ENCODE data around the gene PIP5KL1. TPM values are rescaled to one million over a fixed set of nuclear protein-coding genes. Genes with fewer than 3 reads are reported as not detected.
A peak's percentile ranks its signal among the peaks of the same experiment; 100 is the strongest.

The PIP5KL1 gene
- total RNA-seq, 1 donor from 2014 or later = 4.3 TPM

- H3K36me3 Mint-ChIP-seq (ENCODE audit: low read depth) = no peaks in the 10 kb centered on the region
- peaks cover 45% of the 10 kb centered on the region for H3K4me1 Mint-ChIP-seq (ENCODE audit: low read depth)
- TF ChIP-seq CTCF (IDR thresholded peaks at IDR 0.05) = no peak
- DNase-seq (ENCODE audit: low spot score) = no peak
- H3K27ac Mint-ChIP-seq (ENCODE audit: unreplicated experiment) = peak overlapping the region; percentile 96
- H3K27me3 Mint-ChIP-seq (ENCODE audit: low read depth) = no peaks in the 10 kb centered on the region
- no peak overlapping the region for H3K4me3 Mint-ChIP-seq (ENCODE audit: unreplicated experiment)
- H3K9me3 Mint-ChIP-seq (ENCODE audit: low read depth) = no peaks in the 10 kb centered on the region
Observed at GRCh38 chr9:127917603-127918002, 13.0 kb downstream of the PIP5KL1 start.

DNA sequence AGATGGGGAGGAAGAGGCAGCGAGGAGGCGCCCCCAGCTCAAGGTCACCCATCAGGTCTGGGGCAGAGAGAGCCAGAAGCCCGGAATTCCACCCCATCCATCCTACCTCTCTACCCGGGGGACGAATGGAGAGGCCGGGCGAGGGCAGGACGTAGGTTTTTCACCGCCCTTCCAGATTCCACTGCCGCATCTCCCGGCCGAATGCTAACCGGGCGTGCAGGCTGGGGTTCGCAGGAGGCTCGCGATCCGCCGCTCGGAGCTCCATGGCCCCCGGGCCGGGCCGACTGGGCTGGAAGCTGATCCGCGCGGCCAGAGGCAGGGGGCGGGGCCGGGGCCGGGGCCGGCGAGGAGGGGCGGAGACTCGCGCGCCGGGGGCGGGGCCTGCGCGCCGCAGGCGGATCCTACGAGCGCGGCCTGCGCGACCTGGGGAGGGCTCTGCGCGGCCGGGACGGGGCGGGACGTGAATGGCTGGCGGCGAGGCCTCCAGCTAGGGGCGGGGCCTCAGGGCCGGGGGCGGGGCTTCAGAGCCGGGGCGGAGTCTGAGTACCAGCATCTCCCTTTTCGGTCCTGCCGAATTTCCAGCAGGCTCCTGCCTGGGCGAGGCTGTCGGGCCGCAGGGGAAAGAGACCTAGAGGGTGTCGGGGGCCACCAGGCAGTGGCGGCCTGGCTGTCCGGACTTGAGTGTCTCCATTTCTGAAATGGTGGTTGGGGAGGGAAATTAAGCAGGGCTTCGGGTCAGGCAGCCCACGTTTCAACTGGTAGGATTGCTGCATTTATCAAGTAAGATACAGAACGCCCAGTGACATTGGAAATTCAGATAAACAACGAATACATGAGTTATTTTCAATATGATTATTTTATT, 13.6 kb downstream of the PIP5KL1 start, which contains the start of gene ST6GALNAC4:
Gene ST6GALNAC4 (minus strand): TSS at position 322 of the 862 bp plus-strand sequence. CDS start 622 bp downstream, outside the sequence.
- H3K9me3 Mint-ChIP-seq (ENCODE audit: low read depth) = no peaks in the 10 kb centered on the region
- H3K36me3 Mint-ChIP-seq (ENCODE audit: low read depth) = peaks cover under 1% of the 10 kb centered on the region
- peak within 1 kb of the TSS; percentile 77 for H3K4me3 Mint-ChIP-seq (ENCODE audit: unreplicated experiment)
- no peak for TF ChIP-seq CTCF (IDR thresholded peaks at IDR 0.05)
- H3K27me3 Mint-ChIP-seq (ENCODE audit: low read depth) = no peaks in the 10 kb centered on the region
- DNase-seq (ENCODE audit: low spot score) = peak; percentile 89
- peak within 1 kb of the TSS; percentile 96 for H3K27ac Mint-ChIP-seq (ENCODE audit: unreplicated experiment)
- H3K4me1 Mint-ChIP-seq (ENCODE audit: low read depth) = peaks cover 45% of the 10 kb centered on the region

DNA sequence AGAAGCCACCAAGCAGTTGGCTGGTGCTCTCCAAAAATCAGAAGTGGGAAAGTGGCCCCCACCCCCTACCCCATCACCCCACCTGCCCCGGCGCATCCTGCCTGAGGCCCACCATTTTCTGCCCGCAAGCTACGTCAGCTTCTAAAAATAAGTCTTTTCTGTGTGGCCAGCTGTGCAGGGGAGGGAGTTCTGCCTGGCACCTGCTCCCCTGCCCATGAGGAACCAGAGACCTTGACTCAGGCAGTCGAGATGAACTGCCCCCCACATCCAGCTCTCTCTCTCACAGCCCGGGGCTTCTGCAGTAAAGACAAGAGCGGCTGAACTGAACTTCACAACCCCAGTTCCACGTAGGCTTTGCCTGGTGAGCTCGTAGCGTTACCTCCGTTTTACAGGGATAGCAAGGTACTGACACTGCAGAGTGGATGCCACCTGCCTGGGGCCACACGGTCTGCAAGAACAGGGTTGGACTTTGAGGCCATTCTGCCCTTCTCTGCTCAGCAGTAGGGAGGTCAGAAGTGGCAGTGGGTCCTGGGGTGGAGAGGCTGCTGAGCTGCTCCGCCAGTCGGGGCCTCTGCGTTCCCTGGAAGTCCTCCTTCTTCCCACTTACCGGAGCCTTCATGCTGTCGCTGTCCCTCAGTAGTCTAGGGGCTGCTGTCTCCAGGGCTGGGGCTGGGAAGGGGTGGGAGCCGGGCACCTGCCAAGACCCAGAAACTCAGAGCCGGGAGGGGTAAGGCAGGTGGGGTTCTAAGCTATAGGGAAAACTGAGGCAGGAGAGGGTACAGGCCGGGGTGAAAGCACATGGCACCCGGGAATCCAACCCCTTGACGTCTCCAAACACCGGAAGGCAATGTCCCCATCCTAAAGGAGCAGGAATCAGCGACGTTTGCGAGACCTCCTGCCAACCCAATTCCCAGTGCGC, 14.5 kb downstream of the PIP5KL1 start:
- Mint-ChIP-seq H3K27ac (ENCODE audit: unreplicated experiment) (peak overlapping the region; percentile 61), H3K4me1 (ENCODE audit: low read depth) (peaks cover 45% of the 10 kb centered on the region)

GRCh38 chr9:127915325-127915752, 15.2 kb downstream of the PIP5KL1 start:
- Mint-ChIP-seq H3K4me1 (ENCODE audit: low read depth) (peaks cover 48% of the 10 kb centered on the region), H3K36me3 (ENCODE audit: low read depth) (peaks cover 6% of the 10 kb centered on the region), H3K27ac (ENCODE audit: unreplicated experiment) (no peak overlapping the region), H3K9me3 (ENCODE audit: low read depth) (no peaks in the 10 kb centered on the region), H3K4me3 (ENCODE audit: unreplicated experiment) (no peak overlapping the region), H3K27me3 (ENCODE audit: low read depth) (no peaks in the 10 kb centered on the region)
- peak; percentile 67 for DNase-seq (ENCODE audit: low spot score)
- TF ChIP-seq CTCF (IDR thresholded peaks at IDR 0.05) = no peak

More for the DNA sequence above, 14.5 kb downstream of the PIP5KL1 start:
- no peaks in the 10 kb centered on the region for H3K9me3 Mint-ChIP-seq (ENCODE audit: low read depth)
- no peak for TF ChIP-seq CTCF (IDR thresholded peaks at IDR 0.05)
- DNase-seq (ENCODE audit: low spot score) = peak; percentile 67
- H3K27me3 Mint-ChIP-seq (ENCODE audit: low read depth) = no peaks in the 10 kb centered on the region
- peaks cover 3% of the 10 kb centered on the region for H3K36me3 Mint-ChIP-seq (ENCODE audit: low read depth)
- peak overlapping the region; percentile 77 for H3K4me3 Mint-ChIP-seq (ENCODE audit: unreplicated experiment)

GRCh38 chr9:127913682-127914081, 16.9 kb downstream of the PIP5KL1 start:
- TF ChIP-seq CTCF (IDR thresholded peaks at IDR 0.05) = no peak
- H3K27me3 Mint-ChIP-seq (ENCODE audit: low read depth) = no peaks in the 10 kb centered on the region
- peaks cover 34% of the 10 kb centered on the region for H3K4me1 Mint-ChIP-seq (ENCODE audit: low read depth)

More at GRCh38 chr9:127913682-127914081, 16.9 kb downstream of the PIP5KL1 start:
- DNase-seq (ENCODE audit: low spot score) = peak; percentile 84
- Mint-ChIP-seq H3K9me3 (ENCODE audit: low read depth) (no peaks in the 10 kb centered on the region), H3K36me3 (ENCODE audit: low read depth) (peaks cover 6% of the 10 kb centered on the region), H3K27ac (ENCODE audit: unreplicated experiment) (no peak overlapping the region), H3K4me3 (ENCODE audit: unreplicated experiment) (no peak overlapping the region)
